Activated CD8-positive, alpha-beta memory T cell treated with anti-CD3 and anti-CD28 coated beads for 1 hour (primary cell): ENCODE results near the gene SIKE1.
"Not testable (repeated sequence)": the region's sequence is repeated elsewhere in the genome, so short reads cannot be mapped to it uniquely, and the experiment has no call there.

Experiments used
- DNase-seq, 2 donors: peaks; one replicate each; pipeline ENCODE4 v3.0.0-alpha.2; 2020; ENCODE audit warnings: low read depth in 1 of 2; ENCODE audit errors: extremely low read depth in 1 of 2

The SIKE1 gene

GRCh38 chr1:114780344-114781226, at the start of gene SIKE1:
Gene SIKE1, minus strand, starts transcription at chr1:114780685. Its CDS starts 78 bp downstream, at chr1:114780607.
- DNase-seq = peak; percentile 87 to 88

GRCh38 chr1:114830075-114830474, 49.6 kb upstream of the SIKE1 start:
- DNase-seq = not testable (repeated sequence)

DNA sequence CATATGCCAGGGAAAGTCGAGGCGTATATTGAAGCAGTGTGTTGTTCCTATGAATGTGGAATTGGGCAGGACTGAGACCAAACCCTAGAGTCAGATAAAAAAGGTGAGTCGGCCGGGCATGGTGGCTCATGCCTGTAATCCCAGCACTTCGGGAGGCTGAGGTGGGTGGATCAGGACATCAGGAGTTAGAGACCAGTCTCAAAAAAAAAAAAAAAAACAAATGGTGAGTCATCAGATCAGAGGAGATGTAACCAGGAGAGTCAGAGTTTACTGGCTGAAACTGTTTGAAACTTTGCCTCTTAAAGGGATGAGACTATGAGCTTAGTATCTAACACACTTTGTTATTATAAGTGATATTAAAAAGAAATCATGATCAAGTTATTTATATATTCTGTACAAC, 47.8 kb upstream of the SIKE1 start:
- no peak for DNase-seq

GRCh38 chr1:114821978-114822377, 41.5 kb upstream of the SIKE1 start:
- DNase-seq = no peak

DNA sequence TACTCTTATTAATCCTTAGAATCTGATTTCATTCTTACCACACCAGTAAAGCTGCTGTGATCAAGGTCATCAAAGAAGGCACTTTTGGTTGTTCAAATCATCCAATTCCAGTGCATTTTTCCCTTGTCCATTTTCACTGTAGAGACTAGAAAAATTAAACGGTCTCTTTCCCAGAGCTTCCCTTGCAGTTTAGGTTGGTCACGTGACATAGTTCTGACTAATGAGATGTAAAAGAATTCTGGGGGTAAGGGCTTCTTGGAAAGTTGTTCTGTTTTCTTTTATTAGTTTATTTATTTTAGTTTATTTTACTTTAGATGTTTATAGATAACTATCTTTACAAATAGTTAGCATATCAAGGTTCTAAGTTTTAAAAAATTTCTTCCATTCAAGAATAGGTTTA, 39.9 kb upstream of the SIKE1 start:
- no peak for DNase-seq

DNA sequence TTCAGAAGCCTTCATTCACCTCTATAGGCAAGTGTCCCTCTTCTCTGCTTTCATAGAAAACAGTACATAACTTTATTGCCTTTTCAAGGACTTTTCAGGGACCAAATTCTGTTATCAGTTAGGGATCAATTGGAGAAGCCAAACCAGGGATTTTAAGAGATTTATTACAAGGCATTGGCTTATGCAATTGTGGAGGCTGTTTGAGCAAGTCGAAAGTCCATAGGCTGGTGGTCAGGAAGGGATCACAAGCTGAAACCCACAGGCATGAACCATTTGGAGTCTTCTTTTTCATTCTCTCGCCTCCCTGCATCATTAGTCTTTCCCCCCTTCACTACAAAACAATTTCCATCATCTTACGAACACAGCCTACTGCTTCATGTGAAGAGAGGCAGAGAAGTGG, 39.4 kb upstream of the SIKE1 start:
- DNase-seq = no peak

DNA sequence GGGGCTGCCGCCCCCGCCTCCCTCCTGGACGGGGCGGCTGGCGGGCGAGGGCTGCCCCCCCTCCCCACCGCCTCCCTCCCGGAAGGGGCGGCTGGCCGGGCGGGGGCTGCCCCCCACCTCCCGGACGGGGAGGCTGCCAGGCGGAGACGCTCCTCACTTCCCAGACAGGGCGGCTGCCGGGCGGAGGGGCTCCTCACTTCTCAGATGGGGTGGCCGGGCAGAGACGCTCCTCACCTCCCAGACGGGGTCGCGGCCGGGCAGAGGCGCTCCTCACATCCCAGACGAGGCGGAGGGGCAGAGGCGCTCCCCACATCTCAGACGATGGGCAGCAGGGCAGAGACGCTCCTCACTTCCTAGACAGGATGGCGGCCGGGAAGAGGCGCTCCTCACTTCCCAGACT, 24.0 kb upstream of the SIKE1 start:
- DNase-seq = not testable (repeated sequence)

- DNase-seq = no peak
Measured at GRCh38 chr1:114803001-114803400, 22.5 kb upstream of the SIKE1 start.

DNA sequence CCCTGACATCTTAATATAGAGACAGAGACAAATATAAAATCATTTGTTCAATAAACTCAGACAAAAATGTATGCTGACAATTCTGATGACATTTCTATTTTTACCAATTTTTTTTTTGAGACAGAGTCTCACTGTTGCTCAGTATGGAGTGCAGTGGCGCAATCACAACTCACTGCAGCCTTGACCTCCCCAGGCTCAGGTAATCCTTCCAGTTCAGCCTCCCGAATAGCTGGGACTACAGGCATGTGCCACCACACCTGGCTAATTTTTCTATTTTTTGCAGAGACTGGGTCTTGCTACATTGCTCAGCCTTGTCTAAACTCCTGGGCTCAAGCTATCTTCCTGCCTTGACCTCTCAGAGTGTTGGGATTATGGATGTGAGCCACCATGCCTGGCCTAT, 13.6 kb upstream of the SIKE1 start:
- DNase-seq = no peak

DNA sequence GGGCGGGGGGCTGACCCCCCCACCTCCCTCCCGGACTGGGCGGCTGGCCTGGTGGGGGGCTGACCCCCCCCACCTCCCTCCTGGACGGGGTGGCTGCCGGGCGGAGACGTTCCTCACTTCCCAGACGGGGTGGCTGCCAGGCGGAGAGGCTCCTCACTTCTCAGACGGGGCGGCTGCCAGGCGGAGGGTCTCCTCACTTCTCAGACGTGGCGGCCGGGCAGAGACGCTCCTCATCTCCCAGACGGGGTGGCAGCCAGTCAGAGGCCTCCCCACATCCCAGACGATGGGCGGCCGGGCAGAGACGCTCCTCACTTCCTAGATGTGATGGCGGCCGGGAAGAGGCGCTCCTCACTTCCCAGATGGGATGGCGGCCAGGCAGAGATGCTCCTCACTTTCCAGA, 10.1 kb upstream of the SIKE1 start:
- DNase-seq = not testable (repeated sequence)

- not testable (repeated sequence) for DNase-seq
Measured at GRCh38 chr1:114786440-114786839, 6.0 kb upstream of the SIKE1 start.

DNA sequence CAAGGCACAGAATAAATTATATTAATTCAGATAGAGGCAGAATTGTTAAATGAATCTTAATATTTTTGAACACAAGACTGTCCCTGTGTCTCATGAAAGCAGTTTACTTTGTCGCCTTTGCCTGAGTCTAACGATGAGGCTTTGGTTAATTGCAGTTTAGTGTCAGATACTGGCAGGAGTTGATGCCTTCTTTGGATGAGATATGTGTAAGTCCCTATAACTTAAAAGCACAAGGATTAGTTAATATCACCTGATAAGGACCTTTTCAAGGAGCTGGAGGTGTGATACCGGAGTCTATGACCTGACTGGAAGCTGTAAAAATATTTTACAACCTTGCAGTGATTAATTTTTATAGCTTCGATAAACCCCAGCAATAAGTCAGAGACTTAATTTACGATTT, 2.0 kb upstream of the SIKE1 start:
- DNase-seq = no peak

DNA sequence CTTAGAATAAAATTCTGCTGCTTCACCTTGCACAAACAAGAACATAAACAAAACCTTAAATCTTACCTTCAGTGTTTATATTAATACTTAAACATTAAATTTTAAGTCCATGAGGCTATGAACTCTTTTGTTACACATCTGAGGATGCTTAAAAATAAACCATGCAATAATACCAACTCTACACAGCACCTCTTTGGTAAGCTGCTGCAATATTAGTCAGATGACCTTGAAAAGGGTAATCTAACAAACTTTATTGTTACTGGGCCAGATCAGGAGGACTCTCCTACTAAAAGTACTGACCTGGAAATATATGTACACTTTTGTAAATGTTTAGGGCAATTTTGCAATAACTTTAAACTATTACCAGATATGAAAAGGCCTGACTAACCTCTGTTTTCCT, 763 bp downstream of the SIKE1 start:
- no peak for DNase-seq

DNA sequence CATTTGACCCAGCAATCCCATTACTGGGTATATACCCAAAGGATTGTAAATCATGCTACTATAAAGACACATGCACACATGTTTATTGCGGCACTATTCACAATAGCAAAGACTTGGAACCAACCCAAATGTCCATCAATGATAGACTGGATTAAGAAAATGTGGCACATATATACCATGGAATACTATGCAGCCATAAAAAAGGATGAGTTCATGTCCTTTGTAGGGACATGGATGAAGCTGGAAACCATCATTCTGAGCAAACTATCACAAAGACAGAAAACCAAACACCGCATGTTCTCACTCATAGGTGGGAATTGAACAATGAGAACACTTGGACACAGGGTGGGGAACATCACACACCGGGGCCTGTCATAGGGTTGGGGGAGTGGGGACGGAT, 3.8 kb downstream of the SIKE1 start:
- DNase-seq = not testable (repeated sequence)

GRCh38 chr1:114771992-114772391, 8.5 kb downstream of the SIKE1 start:
- DNase-seq = no peak

- DNase-seq = no peak
Measured at GRCh38 chr1:114770989-114771388, 9.5 kb downstream of the SIKE1 start.

DNA sequence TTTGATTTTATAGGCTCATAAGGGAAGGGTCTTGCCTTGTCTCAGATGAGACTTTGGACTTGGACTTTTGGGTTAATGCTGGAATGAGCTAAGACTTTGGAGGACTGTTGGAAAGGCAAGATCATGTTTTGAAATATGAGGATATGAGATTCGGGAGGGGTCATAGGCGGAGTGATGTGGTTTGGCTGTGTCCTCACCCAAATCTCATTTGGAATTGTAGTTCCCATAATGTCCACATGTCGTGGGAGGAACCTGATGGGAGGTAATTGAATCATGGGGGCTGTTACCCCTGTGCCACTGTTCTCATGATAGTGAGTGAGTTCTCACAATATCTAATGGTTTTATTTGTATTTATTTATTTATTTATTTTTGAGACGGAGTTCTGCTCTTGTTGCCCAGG, 15.8 kb downstream of the SIKE1 start:
- DNase-seq = no peak

GRCh38 chr1:114758256-114758832, 22.1 kb downstream of the SIKE1 start:
- DNase-seq = no peak

DNA sequence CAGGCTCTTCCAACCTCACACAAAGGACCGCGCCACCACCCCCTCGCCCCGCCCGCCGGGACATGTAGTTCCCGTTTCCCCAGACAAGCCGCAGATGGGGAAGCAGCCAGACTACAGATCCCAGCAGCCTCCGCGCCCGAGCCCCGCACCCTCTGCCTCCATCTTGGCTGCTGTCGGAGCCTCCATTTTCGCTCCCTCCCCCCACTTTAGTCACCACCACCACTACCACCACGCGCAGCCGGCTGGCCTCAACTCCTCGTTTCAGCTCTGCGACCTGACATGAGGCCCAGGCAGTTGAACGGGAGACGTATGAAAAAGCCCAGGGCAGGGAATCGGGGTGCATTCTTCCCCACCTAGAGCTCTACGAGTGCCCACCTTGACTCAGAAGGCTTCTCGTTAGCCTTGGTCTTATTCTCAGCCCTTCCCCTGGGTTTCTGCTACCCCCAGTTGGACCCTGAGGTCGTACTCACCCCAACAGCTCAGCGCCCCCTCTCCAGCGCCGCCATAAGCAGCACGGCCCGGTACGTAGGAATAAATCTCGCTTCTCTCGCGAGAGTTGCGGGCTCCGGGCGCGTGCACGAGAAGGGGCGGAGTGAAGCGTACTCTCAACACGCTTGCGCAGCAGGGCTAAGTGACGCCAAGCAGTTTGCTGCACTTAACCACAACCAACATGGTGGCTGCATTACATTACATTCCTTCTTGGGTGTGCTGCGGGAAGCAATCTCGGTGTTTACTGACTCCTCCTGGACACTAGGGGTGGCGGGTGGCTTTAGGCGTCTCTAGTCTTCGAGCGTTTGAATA, 22.8 kb downstream of the SIKE1 start, which contains the start of gene CSDE1:
TSS of gene CSDE1 (minus strand) at position 530 of the 801 bp plus-strand sequence. CDS start 18,094 bp downstream, outside the sequence.
- DNase-seq = peak; percentile 93 to 95

- no peak for DNase-seq
Measured at GRCh38 chr1:114756949-114757454, 23.5 kb downstream of the SIKE1 start.
